ENCODE results near the gene MUL1. TPM values are rescaled to one million over a fixed set of nuclear protein-coding genes. Genes with fewer than 3 reads are reported as not detected.

Gene MUL1, protein sequence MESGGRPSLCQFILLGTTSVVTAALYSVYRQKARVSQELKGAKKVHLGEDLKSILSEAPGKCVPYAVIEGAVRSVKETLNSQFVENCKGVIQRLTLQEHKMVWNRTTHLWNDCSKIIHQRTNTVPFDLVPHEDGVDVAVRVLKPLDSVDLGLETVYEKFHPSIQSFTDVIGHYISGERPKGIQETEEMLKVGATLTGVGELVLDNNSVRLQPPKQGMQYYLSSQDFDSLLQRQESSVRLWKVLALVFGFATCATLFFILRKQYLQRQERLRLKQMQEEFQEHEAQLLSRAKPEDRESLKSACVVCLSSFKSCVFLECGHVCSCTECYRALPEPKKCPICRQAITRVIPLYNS
- 22.3 TPM for polyA plus RNA-seq (2013, experiment 1 of 4)
- polyA plus RNA-seq (2013, experiment 2 of 4) = 26.3 TPM
- polyA plus RNA-seq (2013, experiment 3 of 4) = 19.8 TPM
- 20.7 TPM for polyA plus RNA-seq (2013, experiment 4 of 4)

GRCh38 chr1:20507564-20508410 lies at the start of gene MUL1:
MUL1 (minus strand) TSS chr1:20508151; CDS start chr1:20508024, 127 bp downstream.
- Histone ChIP-seq H3K36me3 (ENCODE audit: control insufficient read depth, insufficient read depth, low read length) (no peaks in the 10 kb centered on the region), H3K27ac (ENCODE audit: insufficient read depth, low read depth, low read length, poor library complexity, severe bottlenecking) (no peak within 1 kb of the TSS), H3K9me3 (ENCODE audit: control insufficient read depth, low read length) (no peaks in the 10 kb centered on the region), H3K4me1 (ENCODE audit: control insufficient read depth, insufficient read depth, low read length) (no peaks in the 10 kb centered on the region), H3K27me3 (ENCODE audit: control insufficient read depth, insufficient read depth, low read length, poor library complexity, severe bottlenecking) (peaks cover 44% of the 10 kb centered on the region), H3K4me3 (ENCODE audit: insufficient read depth, low read depth, low read length) (peak within 1 kb of the TSS; percentile 84)
- 2% methylated on average over 58 of the region's 58 CpGs for WGBS, 2 experiments

DNA sequence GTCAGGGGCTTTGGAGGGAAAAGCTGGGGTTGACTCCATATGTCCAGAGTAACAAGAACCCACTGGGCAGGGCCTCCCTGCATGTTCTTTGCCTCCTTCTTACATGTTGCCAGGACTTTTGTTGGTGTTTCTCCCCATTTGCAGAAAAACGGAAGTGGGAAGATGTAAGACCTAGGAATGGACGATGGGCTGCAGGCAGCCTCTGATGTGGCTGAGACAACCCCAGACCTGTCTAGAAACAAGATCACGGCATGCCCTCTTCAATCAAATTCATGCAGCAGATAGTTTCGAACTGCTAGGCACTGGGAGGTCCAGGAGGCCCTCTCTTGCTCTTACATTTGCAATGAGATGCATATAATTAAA lies 47.8 kb upstream of the MUL1 start:
- no peak overlapping the region for H3K4me3 ChIP-seq (ENCODE audit: insufficient read depth, low read depth, low read length)
- H3K9me3 ChIP-seq (ENCODE audit: control insufficient read depth, low read length) = no peaks in the 10 kb centered on the region
- 86 to 92% methylated on average over 4 of the region's 4 CpGs for WGBS, 2 experiments
- no peaks in the 10 kb centered on the region for H3K36me3 ChIP-seq (ENCODE audit: control insufficient read depth, insufficient read depth, low read length)
- H3K27me3 ChIP-seq (ENCODE audit: control insufficient read depth, insufficient read depth, low read length, poor library complexity, severe bottlenecking) = peaks cover 85% of the 10 kb centered on the region
- peaks cover 4% of the 10 kb centered on the region for H3K4me1 ChIP-seq (ENCODE audit: control insufficient read depth, insufficient read depth, low read length)
- no peak overlapping the region for H3K27ac ChIP-seq (ENCODE audit: insufficient read depth, low read depth, low read length, poor library complexity, severe bottlenecking)

DNA sequence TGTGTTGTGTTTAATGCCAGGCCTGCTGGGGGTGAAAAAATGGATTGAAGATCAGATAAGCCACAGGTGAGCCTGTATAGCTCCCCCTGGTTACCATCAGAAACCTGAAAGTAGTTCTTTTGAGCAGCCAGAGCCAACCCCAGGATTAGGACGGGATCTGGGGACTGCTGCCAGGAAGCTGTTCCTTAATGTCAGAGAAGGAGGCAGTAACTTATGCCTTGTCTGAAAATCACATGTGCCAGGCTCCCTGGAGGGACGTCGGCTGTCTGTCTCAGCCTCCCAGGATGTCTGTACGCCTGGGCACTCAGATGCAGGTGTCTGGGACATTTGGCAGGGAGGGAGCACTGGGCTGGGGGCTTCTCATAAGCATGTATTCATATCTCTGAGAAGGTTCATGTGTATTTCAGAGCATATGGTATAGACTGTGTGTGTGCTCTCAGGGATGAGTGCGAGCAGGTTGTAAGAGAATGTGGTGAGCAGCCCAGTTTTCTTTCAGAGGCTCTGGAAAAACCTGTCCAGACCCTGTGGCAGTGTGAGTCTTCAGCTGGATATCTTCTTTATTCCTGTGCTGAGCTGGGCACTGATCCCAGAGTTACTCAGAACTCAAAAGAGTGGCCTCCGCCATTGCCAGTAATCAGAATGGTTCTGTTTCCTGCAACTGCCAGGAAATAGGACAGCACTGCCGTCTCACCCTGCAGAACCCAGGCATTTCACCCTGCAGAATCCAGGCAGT lies 47.2 kb upstream of the MUL1 start:
- 86 to 87% methylated on average over 7 of the region's 7 CpGs for WGBS, 2 experiments
- no peaks in the 10 kb centered on the region for H3K9me3 ChIP-seq (ENCODE audit: control insufficient read depth, low read length)
- H3K4me3 ChIP-seq (ENCODE audit: insufficient read depth, low read depth, low read length) = no peak overlapping the region
- no peaks in the 10 kb centered on the region for H3K36me3 ChIP-seq (ENCODE audit: control insufficient read depth, insufficient read depth, low read length)
- peaks cover 4% of the 10 kb centered on the region for H3K4me1 ChIP-seq (ENCODE audit: control insufficient read depth, insufficient read depth, low read length)
- H3K27ac ChIP-seq (ENCODE audit: insufficient read depth, low read depth, low read length, poor library complexity, severe bottlenecking) = no peak overlapping the region
- peaks cover 85% of the 10 kb centered on the region for H3K27me3 ChIP-seq (ENCODE audit: control insufficient read depth, insufficient read depth, low read length, poor library complexity, severe bottlenecking)

DNA sequence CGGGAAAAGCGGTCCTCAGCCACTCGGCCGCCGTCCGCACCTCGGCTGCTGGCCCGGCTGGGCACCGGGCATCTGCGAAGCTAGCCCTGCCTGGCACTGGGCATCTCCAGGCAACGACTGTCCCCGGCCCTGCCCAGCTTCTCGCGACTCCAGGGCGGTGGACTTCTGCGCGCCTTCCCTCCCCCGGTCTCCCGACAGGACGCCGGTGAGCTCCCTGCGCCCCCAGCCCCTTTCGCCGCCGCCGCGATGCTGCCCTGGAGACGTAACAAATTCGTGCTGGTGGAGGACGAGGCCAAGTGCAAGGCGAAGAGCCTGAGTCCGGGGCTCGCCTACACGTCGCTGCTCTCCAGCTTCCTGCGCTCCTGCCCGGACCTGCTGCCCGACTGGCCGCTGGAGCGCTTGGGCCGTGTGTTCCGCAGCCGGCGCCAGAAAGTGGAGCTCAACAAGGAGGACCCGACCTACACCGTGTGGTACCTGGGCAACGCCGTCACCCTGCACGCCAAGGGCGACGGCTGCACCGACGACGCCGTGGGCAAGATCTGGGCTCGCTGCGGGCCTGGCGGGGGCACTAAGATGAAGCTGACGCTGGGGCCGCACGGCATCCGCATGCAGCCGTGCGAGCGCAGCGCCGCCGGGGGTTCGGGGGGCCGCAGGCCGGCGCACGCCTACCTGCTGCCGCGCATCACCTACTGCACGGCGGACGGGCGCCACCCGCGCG lies 44.9 kb upstream of the MUL1 start:
- Histone ChIP-seq H3K4me1 (ENCODE audit: control insufficient read depth, insufficient read depth, low read length) (peaks cover 4% of the 10 kb centered on the region), H3K36me3 (ENCODE audit: control insufficient read depth, insufficient read depth, low read length) (no peaks in the 10 kb centered on the region), H3K9me3 (ENCODE audit: control insufficient read depth, low read length) (no peaks in the 10 kb centered on the region), H3K27me3 (ENCODE audit: control insufficient read depth, insufficient read depth, low read length, poor library complexity, severe bottlenecking) (peaks cover 78% of the 10 kb centered on the region), H3K27ac (ENCODE audit: insufficient read depth, low read depth, low read length, poor library complexity, severe bottlenecking) (no peak overlapping the region), H3K4me3 (ENCODE audit: insufficient read depth, low read depth, low read length) (peak overlapping the region; percentile 50)
- 1 to 2% methylated on average over 82 of the region's 82 CpGs for WGBS, 2 experiments

- Histone ChIP-seq H3K27me3 (ENCODE audit: control insufficient read depth, insufficient read depth, low read length, poor library complexity, severe bottlenecking) (peaks cover 72% of the 10 kb centered on the region), H3K9me3 (ENCODE audit: control insufficient read depth, low read length) (no peaks in the 10 kb centered on the region), H3K27ac (ENCODE audit: insufficient read depth, low read depth, low read length, poor library complexity, severe bottlenecking) (peak within 1 kb of the TSS; percentile 12), H3K36me3 (ENCODE audit: control insufficient read depth, insufficient read depth, low read length) (no peaks in the 10 kb centered on the region), H3K4me3 (ENCODE audit: insufficient read depth, low read depth, low read length) (peak within 1 kb of the TSS; percentile 50), H3K4me1 (ENCODE audit: control insufficient read depth, insufficient read depth, low read length) (peaks cover 4% of the 10 kb centered on the region)
- WGBS, 2 experiments = 3 to 4% methylated on average over 46 to 47 of the region's 47 CpGs
These were observed 44.2 kb upstream of the MUL1 start, which contains the start of gene FAM43B for GRCh38 chr1:20551945-20552727. FAM43B (plus strand) TSS chr1:20552573; CDS start chr1:20552974, 401 bp downstream.

DNA sequence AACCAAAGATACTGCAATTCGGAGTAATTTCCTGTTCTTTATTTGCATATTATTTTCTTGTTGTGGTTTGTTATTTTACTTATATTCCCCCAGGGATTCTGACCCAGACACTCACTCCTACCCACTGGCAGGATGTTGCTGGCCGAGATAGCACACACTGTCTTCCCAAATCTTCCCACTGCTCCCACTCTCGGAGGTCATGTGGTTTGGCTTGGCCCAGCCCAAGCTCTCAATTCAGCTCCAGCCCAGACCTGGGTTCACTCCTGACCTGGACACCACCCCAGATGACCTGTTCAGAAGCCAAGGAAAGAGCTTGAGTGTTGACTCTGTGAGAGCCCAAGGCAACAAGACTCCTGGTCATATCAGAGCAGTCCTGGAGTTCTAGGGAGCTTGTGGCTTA lies 43.2 kb upstream of the MUL1 start:
- Histone ChIP-seq H3K4me1 (ENCODE audit: control insufficient read depth, insufficient read depth, low read length) (peaks cover 4% of the 10 kb centered on the region), H3K4me3 (ENCODE audit: insufficient read depth, low read depth, low read length) (peak overlapping the region; percentile 50)

GRCh38 chr1:20546637-20547036 lies 38.7 kb upstream of the MUL1 start:
- Histone ChIP-seq H3K27ac (ENCODE audit: insufficient read depth, low read depth, low read length, poor library complexity, severe bottlenecking) (no peak overlapping the region), H3K4me1 (ENCODE audit: control insufficient read depth, insufficient read depth, low read length) (no peaks in the 10 kb centered on the region), H3K9me3 (ENCODE audit: control insufficient read depth, low read length) (no peaks in the 10 kb centered on the region), H3K4me3 (ENCODE audit: insufficient read depth, low read depth, low read length) (no peak overlapping the region), H3K36me3 (ENCODE audit: control insufficient read depth, insufficient read depth, low read length) (no peaks in the 10 kb centered on the region), H3K27me3 (ENCODE audit: control insufficient read depth, insufficient read depth, low read length, poor library complexity, severe bottlenecking) (peaks cover 20% of the 10 kb centered on the region)
- 69 to 82% methylated on average over 3 of the region's 3 CpGs for WGBS, 2 experiments

More for the DNA sequence above, 43.2 kb upstream of the MUL1 start:
- Histone ChIP-seq H3K36me3 (ENCODE audit: control insufficient read depth, insufficient read depth, low read length) (no peaks in the 10 kb centered on the region), H3K27me3 (ENCODE audit: control insufficient read depth, insufficient read depth, low read length, poor library complexity, severe bottlenecking) (peaks cover 62% of the 10 kb centered on the region), H3K27ac (ENCODE audit: insufficient read depth, low read depth, low read length, poor library complexity, severe bottlenecking) (no peak overlapping the region), H3K9me3 (ENCODE audit: control insufficient read depth, low read length) (no peaks in the 10 kb centered on the region)
- 94 to 97% methylated on average over 2 to 3 of the region's 3 CpGs for WGBS, 2 experiments

DNA sequence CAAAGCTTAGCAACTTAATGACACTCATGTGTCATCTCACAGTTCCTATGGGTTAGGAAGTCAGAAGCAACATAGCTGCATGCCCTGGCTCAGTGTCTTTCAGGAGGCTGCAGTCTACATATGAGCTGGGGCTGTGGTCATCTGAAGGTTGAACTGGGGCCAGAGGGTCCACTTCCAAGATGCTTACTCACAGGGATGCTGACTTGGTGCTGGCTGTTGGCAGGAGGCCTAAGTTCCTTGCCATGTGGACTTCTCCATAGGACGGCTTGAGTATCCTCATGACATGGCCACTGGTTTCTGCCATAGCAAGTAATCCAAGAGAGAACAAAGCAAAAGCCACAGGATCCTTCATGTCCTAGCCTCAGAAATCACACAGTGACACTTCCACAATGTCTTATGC lies 32.3 kb upstream of the MUL1 start:
- no peaks in the 10 kb centered on the region for H3K36me3 ChIP-seq (ENCODE audit: control insufficient read depth, insufficient read depth, low read length)
- WGBS, 2 experiments = 83 to 93% methylated on average over 1 of the region's 1 CpG
- H3K4me3 ChIP-seq (ENCODE audit: insufficient read depth, low read depth, low read length) = no peak overlapping the region
- H3K9me3 ChIP-seq (ENCODE audit: control insufficient read depth, low read length) = no peaks in the 10 kb centered on the region
- H3K4me1 ChIP-seq (ENCODE audit: control insufficient read depth, insufficient read depth, low read length) = no peaks in the 10 kb centered on the region
- peaks cover 25% of the 10 kb centered on the region for H3K27me3 ChIP-seq (ENCODE audit: control insufficient read depth, insufficient read depth, low read length, poor library complexity, severe bottlenecking)
- no peak overlapping the region for H3K27ac ChIP-seq (ENCODE audit: insufficient read depth, low read depth, low read length, poor library complexity, severe bottlenecking)

Measured in ectodermal cell (in vitro differentiated cells).